Adrenal gland (tissue), 12 donors: Measurements from ENCODE around the gene UBE3C. TPM values are rescaled to one million over a fixed set of nuclear protein-coding genes. Genes with fewer than 3 reads are reported as not detected.

Experiments used
- DNase-seq, 7 donors: peaks; one replicate each; pipeline ENCODE4 v3.0.0-alpha.2; 2019 to 2020
- H3K27ac ChIP-seq, 5 donors: fragments of 200-600 bp; sonication (generic) in 4 of 5; 1 replicate in 3 of 5; 2 replicates in 2 of 5; pipeline versions ENCODE4 v1.5.1 to v1.8.0; 2016 to 2020; ENCODE audit warnings: mild to moderate bottlenecking in 1 of 5
- H3K27me3 ChIP-seq: fragments of 200-600 bp; 2 replicates; pipeline ENCODE4 v1.8.0; 2021
- H3K36me3 ChIP-seq, 2 donors: fragments of 200-600 bp; replicated peaks in 1 of 2; 1 replicate in 1 of 2; 2 replicates in 1 of 2; pipeline versions ENCODE4 v1.5.1 to v1.8.0; 2018 to 2022
- H3K4me1 ChIP-seq, 2 donors: fragments of 200-600 bp; replicated peaks in 1 of 2; 1 replicate in 1 of 2; 2 replicates in 1 of 2; pipeline versions ENCODE4 v1.5.1 to v1.8.0; 2018 to 2021
- H3K4me3 ChIP-seq, 4 donors: fragments of 200-600 bp; sonication (generic) in 3 of 4; one replicate each; pipeline ENCODE4 v1.5.1; 2016 to 2018
- H3K9me3 ChIP-seq, 3 donors: fragments of 200-600 bp; sonication (generic) in 1 of 3; replicated peaks in 1 of 3; 1 replicate in 2 of 3; 2 replicates in 1 of 3; pipeline versions ENCODE4 v1.5.1 to v1.8.0; 2016 to 2021
- CTCF ChIP-seq, 6 experiments: fragments of 450-650 bp in 4 of 6; fragments of 200-600 bp in 2 of 6; sonication (generic) in 1 of 6; IDR thresholded peaks; 1 replicate in 5 of 6; 2 replicates in 1 of 6; pipeline versions ENCODE4 v1.5.1 to v1.8.0; 2016 to 2021; ENCODE audit warnings: antibody characterized with exemption in 6 of 6, mild to moderate bottlenecking in 2 of 6, moderate library complexity in 1 of 6
- POLR2A ChIP-seq, 2 donors: fragments of 450-650 bp; IDR thresholded peaks; one replicate each; pipeline ENCODE4 v1.6.1; 2017; ENCODE audit warnings: antibody characterized with exemption in 2 of 2, mild to moderate bottlenecking in 2 of 2, moderate library complexity in 1 of 2
- WGBS, 4 donors: extraction: QIAGEN DNeasy Blood & Tissue Kit in 2 of 4; methylation state at CpG; one replicate each; pipeline versions ENCODE4 v1.1.5 to v1.1.7; 2013 to 2017; 5-methylcytosine and 5-hydroxymethylcytosine counted together
- intact Hi-C, 2 donors: fragments of 100-400 bp; cut with DNase I; formaldehyde crosslinking; loops; one replicate each; pipeline versions ENCODE4 v1.14.1 to v1.15.0; 2022 to 2023
- polyA plus RNA-seq, 3 donors: library from polyadenylated mRNA; stranded (reverse); fragments of 200-250 nt in 2 of 3; fragments of 350-450 nt in 1 of 3; fragmentation: Illumina TruSeq in 1 of 3; extraction: RNeasy Lipid Tissue Mini Kit (QIAGEN cat#74804) in 1 of 3; gene quantifications; one replicate each; pipeline ENCODE4 v1.2.3, GENCODE V29; 2013 to 2014
- total RNA-seq, 9 donors: library from RNA; depleted of rRNA in 4 of 9; stranded (reverse); fragments of >200 nt in 4 of 9; fragments of 120-200 nt in 1 of 9; fragmentation: NEBNext Ultra II Directional in 1 of 9; extraction: Animal tissue kit (Norgen Biotek cat#: 25700) in 1 of 9; gene quantifications; one replicate each; pipeline versions ENCODE4 v1.1.0 to v1.2.4, GENCODE V29; 2013 to 2023
- donor health status: healthy with polysubstance abuse.
- donor health status: Bipolar disorder and iron deficiency.
- donor health status: DM: yes; HTN: yes; CAD: no.
- donor health status: DM: no; HTN: no; CAD: no.
- donor health status: DM: no; HTN: no; CAD: no.
- donor health status: DM: yes; HTN: yes; CAD: no.

The UBE3C gene
- total and polyA plus RNA-seq, 12 donors, result 11.7 to 58.1 (median 46.2) TPM

- TF ChIP-seq POLR2A (IDR thresholded peaks at IDR 0.05), result no peak
- no peak for TF ChIP-seq CTCF (IDR thresholded peaks at IDR 0.05)
- intact Hi-C loops, result no loop called here
- H3K4me1 ChIP-seq, result no peaks in the 10 kb centered on the region
- H3K27me3 ChIP-seq, result peaks cover 2% of the 10 kb centered on the region
- 84 to 89% (median 84%) methylated on average over 10 to 29 of the region's 29 CpGs for WGBS, 4 donors
- no peaks in the 10 kb centered on the region for H3K36me3 ChIP-seq
- H3K9me3 ChIP-seq, result no peaks in the 10 kb centered on the region
- H3K27ac ChIP-seq, result no peak overlapping the region
- DNase-seq, result no peak
- H3K4me3 ChIP-seq, result no peak overlapping the region
Measured at GRCh38 chr7:157291404-157292080, 152.8 kb downstream of the UBE3C start.

GRCh38 chr7:157292258-157292657 lies 153.5 kb downstream of the UBE3C start:
- H3K27ac ChIP-seq, result no peak overlapping the region
- no peak for TF ChIP-seq POLR2A (IDR thresholded peaks at IDR 0.05)
- no peak for TF ChIP-seq CTCF (IDR thresholded peaks at IDR 0.05)
- no peaks in the 10 kb centered on the region for H3K4me1 ChIP-seq
- no peak for DNase-seq
- H3K27me3 ChIP-seq, result peaks cover 4% of the 10 kb centered on the region
- no peaks in the 10 kb centered on the region for H3K9me3 ChIP-seq
- H3K4me3 ChIP-seq, result no peak overlapping the region
- no peaks in the 10 kb centered on the region for H3K36me3 ChIP-seq
- intact Hi-C loops, result no loop called here
- WGBS, 4 donors, result 88 to 92% (median 90%) methylated on average over 9 of the region's 9 CpGs

- Histone ChIP-seq H3K36me3 (no peaks in the 10 kb centered on the region), H3K4me1 (no peaks in the 10 kb centered on the region), H3K27ac (no peak overlapping the region), H3K4me3 (no peak overlapping the region), H3K9me3 (no peaks in the 10 kb centered on the region), H3K27me3 (peaks cover 4% of the 10 kb centered on the region)
- no peak for TF ChIP-seq CTCF (IDR thresholded peaks at IDR 0.05)
- TF ChIP-seq POLR2A (IDR thresholded peaks at IDR 0.05), result no peak
- intact Hi-C loops, result no loop called here
- DNase-seq, result no peak
- WGBS, 4 donors, result 76 to 80% (median 78%) methylated on average over 1 to 32 of the region's 32 CpGs
Measured at GRCh38 chr7:157292770-157293412, 154.2 kb downstream of the UBE3C start.

GRCh38 chr7:157293413-157293788 lies 154.7 kb downstream of the UBE3C start:
- Histone ChIP-seq H3K4me3 (no peak overlapping the region), H3K27me3 (peaks cover 4% of the 10 kb centered on the region), H3K4me1 (no peaks in the 10 kb centered on the region), H3K27ac (no peak overlapping the region), H3K36me3 (no peaks in the 10 kb centered on the region), H3K9me3 (no peaks in the 10 kb centered on the region)
- intact Hi-C loops, result no loop called here
- 81 to 90% (median 86%) methylated on average over 13 of the region's 13 CpGs for WGBS, 4 donors
- no peak for DNase-seq
- no peak for TF ChIP-seq CTCF (IDR thresholded peaks at IDR 0.05)
- no peak for TF ChIP-seq POLR2A (IDR thresholded peaks at IDR 0.05)
